ENCODE data around the gene KHDRBS2.

- TF ChIP-seq, protein P1, sequence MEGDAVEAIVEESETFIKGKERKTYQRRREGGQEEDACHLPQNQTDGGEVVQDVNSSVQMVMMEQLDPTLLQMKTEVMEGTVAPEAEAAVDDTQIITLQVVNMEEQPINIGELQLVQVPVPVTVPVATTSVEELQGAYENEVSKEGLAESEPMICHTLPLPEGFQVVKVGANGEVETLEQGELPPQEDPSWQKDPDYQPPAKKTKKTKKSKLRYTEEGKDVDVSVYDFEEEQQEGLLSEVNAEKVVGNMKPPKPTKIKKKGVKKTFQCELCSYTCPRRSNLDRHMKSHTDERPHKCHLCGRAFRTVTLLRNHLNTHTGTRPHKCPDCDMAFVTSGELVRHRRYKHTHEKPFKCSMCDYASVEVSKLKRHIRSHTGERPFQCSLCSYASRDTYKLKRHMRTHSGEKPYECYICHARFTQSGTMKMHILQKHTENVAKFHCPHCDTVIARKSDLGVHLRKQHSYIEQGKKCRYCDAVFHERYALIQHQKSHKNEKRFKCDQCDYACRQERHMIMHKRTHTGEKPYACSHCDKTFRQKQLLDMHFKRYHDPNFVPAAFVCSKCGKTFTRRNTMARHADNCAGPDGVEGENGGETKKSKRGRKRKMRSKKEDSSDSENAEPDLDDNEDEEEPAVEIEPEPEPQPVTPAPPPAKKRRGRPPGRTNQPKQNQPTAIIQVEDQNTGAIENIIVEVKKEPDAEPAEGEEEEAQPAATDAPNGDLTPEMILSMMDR (IDR thresholded peaks at IDR 0.05): no peak
- no peak for TF ChIP-seq POLR2AphosphoS5 (IDR thresholded peaks at IDR 0.05)
Observed at GRCh38 chr6:62037445-62037844, 248.6 kb downstream of the KHDRBS2 start.

Data from breast epithelium (tissue), 3 donors.